Measurements from ENCODE around the gene PLAC9.

DNA sequence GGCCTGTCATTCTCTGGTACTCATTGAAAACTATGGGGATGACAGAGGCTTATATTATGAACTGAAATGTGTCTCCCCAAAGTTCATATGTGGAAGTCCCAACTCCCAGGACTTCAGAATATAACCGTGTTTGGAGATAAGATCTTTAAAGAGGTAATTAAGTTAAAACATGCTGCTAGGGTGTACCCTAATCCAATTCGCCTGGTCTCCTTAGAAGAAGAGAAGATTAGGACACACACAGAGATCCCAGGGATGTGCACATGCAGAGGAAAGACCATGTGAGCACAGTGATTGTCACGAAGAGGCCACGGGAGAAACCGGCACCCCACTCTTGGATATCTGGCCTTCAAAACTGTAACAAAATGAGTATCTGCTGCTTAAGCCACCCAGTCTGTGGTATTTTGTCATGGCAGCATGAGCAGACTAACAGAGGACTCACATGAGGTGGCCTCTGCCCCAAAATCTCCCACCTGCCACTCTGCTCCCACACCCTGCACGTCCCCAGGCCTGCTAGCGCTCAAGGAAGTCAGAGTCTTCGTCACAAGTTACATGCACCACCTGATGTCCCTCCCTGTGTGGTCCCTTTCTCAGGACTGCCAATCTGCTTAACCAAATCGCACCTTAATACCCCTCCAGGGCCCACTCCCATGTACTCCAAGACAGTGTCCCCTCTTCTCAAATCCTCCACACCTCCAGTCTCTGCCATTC is 26.8 kb downstream of the PLAC9 start:
- TF ChIP-seq, protein P1, sequence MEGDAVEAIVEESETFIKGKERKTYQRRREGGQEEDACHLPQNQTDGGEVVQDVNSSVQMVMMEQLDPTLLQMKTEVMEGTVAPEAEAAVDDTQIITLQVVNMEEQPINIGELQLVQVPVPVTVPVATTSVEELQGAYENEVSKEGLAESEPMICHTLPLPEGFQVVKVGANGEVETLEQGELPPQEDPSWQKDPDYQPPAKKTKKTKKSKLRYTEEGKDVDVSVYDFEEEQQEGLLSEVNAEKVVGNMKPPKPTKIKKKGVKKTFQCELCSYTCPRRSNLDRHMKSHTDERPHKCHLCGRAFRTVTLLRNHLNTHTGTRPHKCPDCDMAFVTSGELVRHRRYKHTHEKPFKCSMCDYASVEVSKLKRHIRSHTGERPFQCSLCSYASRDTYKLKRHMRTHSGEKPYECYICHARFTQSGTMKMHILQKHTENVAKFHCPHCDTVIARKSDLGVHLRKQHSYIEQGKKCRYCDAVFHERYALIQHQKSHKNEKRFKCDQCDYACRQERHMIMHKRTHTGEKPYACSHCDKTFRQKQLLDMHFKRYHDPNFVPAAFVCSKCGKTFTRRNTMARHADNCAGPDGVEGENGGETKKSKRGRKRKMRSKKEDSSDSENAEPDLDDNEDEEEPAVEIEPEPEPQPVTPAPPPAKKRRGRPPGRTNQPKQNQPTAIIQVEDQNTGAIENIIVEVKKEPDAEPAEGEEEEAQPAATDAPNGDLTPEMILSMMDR (IDR thresholded peaks at IDR 0.05; ENCODE audit: poor library complexity), result no peak
- no peak for TF ChIP-seq EZH2 (IDR thresholded peaks at IDR 0.05; ENCODE audit: borderline replicate concordance)
- TF ChIP-seq EZH2phosphoT487 (IDR thresholded peaks at IDR 0.05; ENCODE audit: low read depth, severe bottlenecking, unreplicated experiment), result no peak

Data from hepatocyte (in vitro differentiated cells).